ENCODE data around the gene USPL1.

Gene USPL1

GRCh38 chr13:30687601-30688000, 69.9 kb downstream of the USPL1 start:
- peaks cover 0 to 18% (median 11%) of the 10 kb centered on the region in 5 donors for H3K4me1 ChIP-seq (ENCODE audit: control insufficient read depth in 5 of 5, insufficient read depth in 5 of 5, low read length in 5 of 5)
- H3K9me3 ChIP-seq (ENCODE audit: control insufficient read depth in 5 of 5, low read length in 5 of 5), result peaks cover 0 to 3% (median 0%) of the 10 kb centered on the region in 5 donors
- H3K4me3 ChIP-seq (ENCODE audit: low read depth in 1 of 5, low read length in 5 of 5), result no peak overlapping the region
- H3K9ac ChIP-seq (ENCODE audit: low read length in 5 of 5), result no peak overlapping the region
- no peak overlapping the region for H3K27ac ChIP-seq (ENCODE audit: low read depth, low read length)
- no peaks in the 10 kb centered on the region for H3K27me3 ChIP-seq (ENCODE audit: control insufficient read depth in 5 of 5, insufficient read depth in 4 of 5, low read length in 5 of 5)
- no peaks in the 10 kb centered on the region for H3K36me3 ChIP-seq (ENCODE audit: control insufficient read depth in 5 of 5, insufficient read depth in 5 of 5, low read length in 5 of 5)

GRCh38 chr13:30689752-30690151, 72.0 kb downstream of the USPL1 start:
- no peaks in the 10 kb centered on the region for H3K36me3 ChIP-seq (ENCODE audit: control insufficient read depth in 5 of 5, insufficient read depth in 5 of 5, low read length in 5 of 5)
- peak overlapping the region; percentile 20 for H3K27ac ChIP-seq (ENCODE audit: low read depth, low read length)
- H3K27me3 ChIP-seq (ENCODE audit: control insufficient read depth in 5 of 5, insufficient read depth in 4 of 5, low read length in 5 of 5), result no peaks in the 10 kb centered on the region
- peak overlapping the region in 1 of 5 donors; percentile 64 for H3K9ac ChIP-seq (ENCODE audit: low read length in 5 of 5)
- peaks cover 0 to 18% (median 11%) of the 10 kb centered on the region in 5 donors for H3K4me1 ChIP-seq (ENCODE audit: control insufficient read depth in 5 of 5, insufficient read depth in 5 of 5, low read length in 5 of 5)
- H3K4me3 ChIP-seq (ENCODE audit: low read depth in 1 of 5, low read length in 5 of 5), result peak overlapping the region; percentile 55 to 88 (median 73)
- H3K9me3 ChIP-seq (ENCODE audit: control insufficient read depth in 5 of 5, low read length in 5 of 5), result peaks cover 0 to 3% (median 0%) of the 10 kb centered on the region in 5 donors

- Histone ChIP-seq H3K9me3 (ENCODE audit: control insufficient read depth in 5 of 5, low read length in 5 of 5) (peaks cover 0 to 3% (median 0%) of the 10 kb centered on the region in 5 donors), H3K27ac (ENCODE audit: low read depth, low read length) (peak overlapping the region; percentile 20), H3K27me3 (ENCODE audit: control insufficient read depth in 5 of 5, insufficient read depth in 4 of 5, low read length in 5 of 5) (no peaks in the 10 kb centered on the region), H3K9ac (ENCODE audit: low read length in 5 of 5) (peak overlapping the region in 3 of 5 donors; percentile 34 to 64 (median 35)), H3K36me3 (ENCODE audit: control insufficient read depth in 5 of 5, insufficient read depth in 5 of 5, low read length in 5 of 5) (no peaks in the 10 kb centered on the region), H3K4me3 (ENCODE audit: low read depth in 1 of 5, low read length in 5 of 5) (peak overlapping the region; percentile 55 to 88 (median 73)), H3K4me1 (ENCODE audit: control insufficient read depth in 5 of 5, insufficient read depth in 5 of 5, low read length in 5 of 5) (peaks cover 0 to 19% (median 14%) of the 10 kb centered on the region in 5 donors)
Measured at GRCh38 chr13:30690282-30691188, 72.8 kb downstream of the USPL1 start.

GRCh38 chr13:30692113-30692512, 74.4 kb downstream of the USPL1 start:
- peaks cover 0 to 35% (median 29%) of the 10 kb centered on the region in 5 donors for H3K4me1 ChIP-seq (ENCODE audit: control insufficient read depth in 5 of 5, insufficient read depth in 5 of 5, low read length in 5 of 5)
- H3K9me3 ChIP-seq (ENCODE audit: control insufficient read depth in 5 of 5, low read length in 5 of 5), result peaks cover 0 to 3% (median 0%) of the 10 kb centered on the region in 5 donors
- H3K27me3 ChIP-seq (ENCODE audit: control insufficient read depth in 5 of 5, insufficient read depth in 4 of 5, low read length in 5 of 5), result no peaks in the 10 kb centered on the region
- H3K36me3 ChIP-seq (ENCODE audit: control insufficient read depth in 5 of 5, insufficient read depth in 5 of 5, low read length in 5 of 5), result no peaks in the 10 kb centered on the region
- no peak overlapping the region for H3K9ac ChIP-seq (ENCODE audit: low read length in 5 of 5)
- H3K4me3 ChIP-seq (ENCODE audit: low read depth in 1 of 5, low read length in 5 of 5), result no peak overlapping the region
- H3K27ac ChIP-seq (ENCODE audit: low read depth, low read length), result no peak overlapping the region

GRCh38 chr13:30696278-30697176, 78.8 kb downstream of the USPL1 start:
- no peak overlapping the region for H3K27ac ChIP-seq (ENCODE audit: low read depth, low read length)

GRCh38 chr13:30697177-30697953, 79.6 kb downstream of the USPL1 start:
- peak overlapping the region in 3 of 5 donors; percentile 1 to 44 (median 17) for H3K4me3 ChIP-seq (ENCODE audit: low read depth in 1 of 5, low read length in 5 of 5)

More at GRCh38 chr13:30696278-30697176, 78.8 kb downstream of the USPL1 start:
- no peak overlapping the region for H3K9ac ChIP-seq (ENCODE audit: low read length in 5 of 5)
- peak overlapping the region in 4 of 5 donors; percentile 12 to 39 (median 32) for H3K4me3 ChIP-seq (ENCODE audit: low read depth in 1 of 5, low read length in 5 of 5)
- no peaks in the 10 kb centered on the region for H3K9me3 ChIP-seq (ENCODE audit: control insufficient read depth in 5 of 5, low read length in 5 of 5)
- no peaks in the 10 kb centered on the region for H3K36me3 ChIP-seq (ENCODE audit: control insufficient read depth in 5 of 5, insufficient read depth in 5 of 5, low read length in 5 of 5)
- no peaks in the 10 kb centered on the region for H3K27me3 ChIP-seq (ENCODE audit: control insufficient read depth in 5 of 5, insufficient read depth in 4 of 5, low read length in 5 of 5)
- H3K4me1 ChIP-seq (ENCODE audit: control insufficient read depth in 5 of 5, insufficient read depth in 5 of 5, low read length in 5 of 5), result peaks cover 3 to 43% (median 32%) of the 10 kb centered on the region in 5 donors

GRCh38 chr13:30697996-30698401, 80.3 kb downstream of the USPL1 start:
- Histone ChIP-seq H3K27ac (ENCODE audit: low read depth, low read length) (no peak overlapping the region), H3K4me1 (ENCODE audit: control insufficient read depth in 5 of 5, insufficient read depth in 5 of 5, low read length in 5 of 5) (peaks cover 3 to 43% (median 32%) of the 10 kb centered on the region in 5 donors), H3K9ac (ENCODE audit: low read length in 5 of 5) (no peak overlapping the region), H3K36me3 (ENCODE audit: control insufficient read depth in 5 of 5, insufficient read depth in 5 of 5, low read length in 5 of 5) (no peaks in the 10 kb centered on the region), H3K27me3 (ENCODE audit: control insufficient read depth in 5 of 5, insufficient read depth in 4 of 5, low read length in 5 of 5) (no peaks in the 10 kb centered on the region), H3K4me3 (ENCODE audit: low read depth in 1 of 5, low read length in 5 of 5) (peak overlapping the region in 1 of 5 donors; percentile 17), H3K9me3 (ENCODE audit: control insufficient read depth in 5 of 5, low read length in 5 of 5) (no peaks in the 10 kb centered on the region)

More at GRCh38 chr13:30697177-30697953, 79.6 kb downstream of the USPL1 start:
- Histone ChIP-seq H3K9ac (ENCODE audit: low read length in 5 of 5) (no peak overlapping the region), H3K4me1 (ENCODE audit: control insufficient read depth in 5 of 5, insufficient read depth in 5 of 5, low read length in 5 of 5) (peaks cover 3 to 43% (median 32%) of the 10 kb centered on the region in 5 donors), H3K27ac (ENCODE audit: low read depth, low read length) (no peak overlapping the region), H3K9me3 (ENCODE audit: control insufficient read depth in 5 of 5, low read length in 5 of 5) (no peaks in the 10 kb centered on the region), H3K36me3 (ENCODE audit: control insufficient read depth in 5 of 5, insufficient read depth in 5 of 5, low read length in 5 of 5) (no peaks in the 10 kb centered on the region), H3K27me3 (ENCODE audit: control insufficient read depth in 5 of 5, insufficient read depth in 4 of 5, low read length in 5 of 5) (no peaks in the 10 kb centered on the region)

GRCh38 chr13:30698488-30699005, 80.8 kb downstream of the USPL1 start:
- peaks cover 3 to 47% (median 34%) of the 10 kb centered on the region in 5 donors for H3K4me1 ChIP-seq (ENCODE audit: control insufficient read depth in 5 of 5, insufficient read depth in 5 of 5, low read length in 5 of 5)
- H3K4me3 ChIP-seq (ENCODE audit: low read depth in 1 of 5, low read length in 5 of 5), result no peak overlapping the region
- H3K9me3 ChIP-seq (ENCODE audit: control insufficient read depth in 5 of 5, low read length in 5 of 5), result no peaks in the 10 kb centered on the region
- H3K27me3 ChIP-seq (ENCODE audit: control insufficient read depth in 5 of 5, insufficient read depth in 4 of 5, low read length in 5 of 5), result no peaks in the 10 kb centered on the region
- no peaks in the 10 kb centered on the region for H3K36me3 ChIP-seq (ENCODE audit: control insufficient read depth in 5 of 5, insufficient read depth in 5 of 5, low read length in 5 of 5)
- no peak overlapping the region for H3K27ac ChIP-seq (ENCODE audit: low read depth, low read length)
- H3K9ac ChIP-seq (ENCODE audit: low read length in 5 of 5), result no peak overlapping the region

GRCh38 chr13:30700364-30700763, 82.6 kb downstream of the USPL1 start:
- Histone ChIP-seq H3K9ac (ENCODE audit: low read length in 5 of 5) (no peak overlapping the region), H3K27ac (ENCODE audit: low read depth, low read length) (no peak overlapping the region), H3K9me3 (ENCODE audit: control insufficient read depth in 5 of 5, low read length in 5 of 5) (no peaks in the 10 kb centered on the region), H3K4me1 (ENCODE audit: control insufficient read depth in 5 of 5, insufficient read depth in 5 of 5, low read length in 5 of 5) (peaks cover 10 to 58% (median 43%) of the 10 kb centered on the region in 5 donors), H3K36me3 (ENCODE audit: control insufficient read depth in 5 of 5, insufficient read depth in 5 of 5, low read length in 5 of 5) (no peaks in the 10 kb centered on the region), H3K27me3 (ENCODE audit: control insufficient read depth in 5 of 5, insufficient read depth in 4 of 5, low read length in 5 of 5) (no peaks in the 10 kb centered on the region), H3K4me3 (ENCODE audit: low read depth in 1 of 5, low read length in 5 of 5) (no peak overlapping the region)
